GM21423 (cell line): Measurements from ENCODE around the gene TBC1D16.

ENCODE experiments used
- ATAC-seq: cut with Tn5 transposase; IDR thresholded peaks from one replicate; pipeline ENCODE4 v1.9.1; 2021; ENCODE audit warnings: mild to moderate bottlenecking, moderate library complexity; ENCODE audit not compliant: unreplicated experiment

TBC1D16 gene

DNA sequence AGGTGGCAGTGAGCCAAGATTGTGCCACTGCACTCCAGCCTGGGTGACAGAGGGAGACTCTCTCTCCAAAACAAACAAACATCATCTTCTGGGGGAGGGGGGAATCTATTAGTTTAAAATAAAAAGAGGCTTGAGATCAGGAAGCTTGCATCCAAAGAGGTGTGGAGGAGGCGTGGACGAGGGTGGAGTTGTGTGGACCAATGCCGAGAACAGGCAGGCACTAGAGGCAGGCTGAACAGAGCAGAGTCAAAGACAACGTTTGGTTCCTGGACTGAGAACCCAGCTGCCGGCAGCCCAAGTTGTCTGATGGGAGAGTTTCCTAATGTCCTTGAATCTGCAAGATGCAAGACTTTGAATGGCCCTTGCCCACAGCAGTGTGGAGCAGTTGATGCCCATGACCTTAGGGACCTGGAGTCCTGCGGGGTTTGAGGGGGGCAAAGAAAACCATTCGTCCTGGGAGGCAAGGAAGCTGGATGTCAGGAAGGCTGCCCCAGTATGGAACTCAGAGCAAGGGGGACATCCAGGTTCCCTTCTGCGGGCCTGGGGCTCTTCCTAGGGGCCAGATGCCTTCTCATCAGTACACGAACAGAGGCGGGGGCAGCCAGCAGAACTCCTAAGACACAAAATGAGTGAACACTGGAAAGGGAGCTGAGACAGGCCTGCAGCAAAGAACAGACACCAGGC, 9.2 kb downstream of the TBC1D16 start:
- no peak for ATAC-seq

DNA sequence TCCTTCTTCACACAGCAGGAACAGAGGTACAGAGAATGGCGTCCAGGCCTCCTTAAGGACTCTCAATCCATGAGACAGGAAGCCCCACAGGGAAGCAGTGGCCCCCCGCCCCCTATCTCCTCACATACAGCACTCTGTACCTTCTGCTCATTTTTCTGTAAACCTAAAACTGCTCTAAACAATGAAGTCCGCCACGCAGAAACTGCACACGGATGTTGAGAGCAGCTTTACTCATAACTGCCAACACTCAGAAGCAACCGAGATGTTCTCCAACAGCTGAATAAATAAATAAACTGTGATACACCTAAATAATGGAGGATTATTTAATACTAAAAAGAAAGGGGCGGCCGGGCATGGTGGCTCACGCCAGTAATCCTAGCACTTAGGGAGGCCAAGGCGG, 9.9 kb downstream of the TBC1D16 start:
- no peak for ATAC-seq

GRCh38 chr17:80025140-80025539, 10.5 kb downstream of the TBC1D16 start:
- ATAC-seq = no peak

- ATAC-seq = no peak
These were observed 11.3 kb downstream of the TBC1D16 start for GRCh38 chr17:80024206-80024972.

- no peak for ATAC-seq
These were observed 12.0 kb downstream of the TBC1D16 start for GRCh38 chr17:80023481-80024205.

DNA sequence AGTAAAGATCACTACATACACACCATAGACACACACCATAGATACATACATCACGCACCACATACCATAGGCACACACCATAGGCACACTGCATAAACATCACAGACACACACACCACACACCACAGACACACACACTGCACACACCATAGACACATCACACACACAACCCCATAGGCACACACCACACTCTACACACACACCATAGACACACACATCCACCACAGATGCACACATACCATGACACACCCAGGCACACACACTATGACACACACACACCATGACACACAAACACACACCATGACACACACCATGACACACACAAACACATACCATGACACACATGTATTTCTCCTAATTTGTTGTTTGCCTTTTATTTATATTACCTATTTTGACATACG, 14.1 kb downstream of the TBC1D16 start:
- no peak for ATAC-seq

DNA sequence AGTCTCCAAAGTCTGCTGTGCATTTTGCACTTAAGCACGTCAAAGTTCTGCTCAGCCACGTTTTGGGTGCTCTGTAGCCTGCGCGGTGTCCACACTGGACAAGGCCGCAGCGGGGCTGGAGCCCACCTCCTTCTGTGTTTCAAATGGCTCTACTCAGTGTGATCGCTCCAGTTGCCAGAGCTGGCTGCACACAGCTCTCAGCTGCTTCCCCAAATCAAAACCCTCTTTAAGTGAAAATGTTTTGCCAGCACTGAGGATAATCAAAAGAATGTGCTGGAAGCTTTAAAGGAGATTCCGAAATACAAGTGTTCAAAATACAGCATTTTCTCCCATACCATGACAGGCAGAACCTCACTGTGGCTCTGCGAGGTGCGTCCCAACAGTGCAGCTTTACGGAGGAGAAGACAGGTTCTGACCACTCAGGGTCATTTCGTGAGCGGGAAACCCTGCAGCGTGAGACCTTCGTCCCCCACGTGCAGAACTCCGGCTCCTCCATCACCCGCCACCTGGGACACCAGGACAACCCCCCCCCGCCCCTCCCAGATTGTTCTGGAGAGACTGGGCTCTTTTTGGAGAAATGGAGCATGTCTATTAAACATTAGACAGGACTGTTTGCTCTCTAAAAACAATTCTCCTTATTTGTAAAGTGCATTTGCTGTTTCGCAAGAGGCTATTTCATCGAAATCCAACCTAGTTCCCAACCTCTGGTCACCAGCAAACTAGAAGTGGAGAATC, 16.6 kb downstream of the TBC1D16 start:
- ATAC-seq = no peak

DNA sequence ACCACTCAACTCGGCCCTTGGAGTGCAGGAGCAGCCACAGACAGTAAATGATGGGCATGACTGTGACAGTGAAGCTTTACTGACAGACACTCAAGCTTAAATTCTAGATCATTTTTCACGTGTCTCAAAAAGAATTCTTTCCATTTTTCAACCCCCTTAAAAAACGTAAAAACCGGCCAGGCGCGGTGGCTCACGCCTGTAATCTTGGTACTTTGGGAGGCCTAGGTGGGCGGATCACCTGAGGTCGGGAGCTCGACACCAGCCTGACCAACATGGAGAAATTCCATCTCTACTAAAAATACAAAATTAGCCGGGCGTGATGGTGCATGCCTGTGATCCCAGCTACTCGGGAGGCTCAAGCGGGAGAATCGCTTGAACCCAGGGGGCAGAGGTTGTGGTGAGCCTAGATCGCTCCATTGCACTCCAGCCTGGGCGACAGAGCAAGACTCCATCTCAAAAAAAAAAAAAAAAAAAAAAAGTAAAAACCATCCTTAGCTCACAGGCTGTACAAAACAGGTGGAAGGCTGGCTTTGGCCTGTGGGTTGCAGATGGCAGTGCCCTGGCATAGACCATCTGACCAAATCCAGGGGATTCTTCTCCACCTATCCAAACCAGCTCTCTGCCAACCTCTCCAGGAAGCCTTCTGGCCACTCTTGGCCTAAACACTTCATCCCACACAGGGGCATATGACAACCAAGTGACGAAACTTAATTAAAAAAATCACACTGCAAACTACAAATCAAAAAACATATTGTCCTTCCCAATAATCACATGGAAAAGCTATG, 18.3 kb downstream of the TBC1D16 start:
- ATAC-seq = no peak

DNA sequence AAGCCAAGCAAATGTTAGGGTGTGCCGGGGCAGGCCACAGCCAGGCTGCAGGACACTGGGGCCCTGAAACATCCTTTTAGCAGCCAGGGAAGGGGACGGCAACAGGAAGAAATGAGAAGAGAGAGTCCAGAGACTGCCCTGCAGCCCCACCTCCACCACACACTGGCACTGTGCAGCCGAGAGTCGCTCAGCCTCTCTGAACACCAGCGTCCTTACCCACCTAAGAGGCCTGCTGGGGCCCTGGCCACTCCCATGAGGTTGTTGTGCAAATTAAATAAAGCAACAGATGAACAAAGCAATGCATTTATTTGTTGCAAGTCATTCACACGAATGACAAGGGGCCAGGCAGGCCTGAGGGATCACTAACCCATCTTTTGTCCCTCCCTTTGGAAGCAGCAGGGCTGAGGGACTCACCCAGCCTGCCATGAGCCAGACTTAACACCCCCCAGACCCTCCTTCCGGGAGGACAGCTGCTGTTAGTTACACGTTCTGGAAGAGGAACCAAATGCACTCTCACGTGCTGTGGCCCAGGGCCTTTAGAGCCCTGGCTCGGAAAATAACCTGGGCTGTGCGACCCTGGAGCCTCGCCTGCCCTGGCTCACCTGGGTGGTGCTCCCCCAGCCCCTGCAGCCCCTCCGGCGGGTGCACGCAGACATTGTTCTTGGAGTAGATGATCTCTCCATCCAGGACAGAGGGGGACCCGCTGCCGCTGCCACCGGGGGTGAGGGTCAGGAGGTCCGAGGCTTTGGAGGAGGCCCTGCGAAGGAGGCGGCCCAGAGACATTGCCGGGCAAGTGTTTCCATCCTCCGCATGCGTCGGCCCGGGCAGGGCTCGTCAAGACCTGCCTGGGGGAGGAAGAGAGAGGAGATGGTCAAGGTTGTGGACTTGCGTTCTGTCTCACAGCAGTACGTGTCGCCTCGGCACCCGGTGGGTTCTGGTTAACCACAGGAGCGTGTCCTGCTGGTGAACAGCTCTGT, 22.6 kb downstream of the TBC1D16 start:
- ATAC-seq = no peak

GRCh38 chr17:80011989-80012555, 23.6 kb downstream of the TBC1D16 start:
- no peak for ATAC-seq

DNA sequence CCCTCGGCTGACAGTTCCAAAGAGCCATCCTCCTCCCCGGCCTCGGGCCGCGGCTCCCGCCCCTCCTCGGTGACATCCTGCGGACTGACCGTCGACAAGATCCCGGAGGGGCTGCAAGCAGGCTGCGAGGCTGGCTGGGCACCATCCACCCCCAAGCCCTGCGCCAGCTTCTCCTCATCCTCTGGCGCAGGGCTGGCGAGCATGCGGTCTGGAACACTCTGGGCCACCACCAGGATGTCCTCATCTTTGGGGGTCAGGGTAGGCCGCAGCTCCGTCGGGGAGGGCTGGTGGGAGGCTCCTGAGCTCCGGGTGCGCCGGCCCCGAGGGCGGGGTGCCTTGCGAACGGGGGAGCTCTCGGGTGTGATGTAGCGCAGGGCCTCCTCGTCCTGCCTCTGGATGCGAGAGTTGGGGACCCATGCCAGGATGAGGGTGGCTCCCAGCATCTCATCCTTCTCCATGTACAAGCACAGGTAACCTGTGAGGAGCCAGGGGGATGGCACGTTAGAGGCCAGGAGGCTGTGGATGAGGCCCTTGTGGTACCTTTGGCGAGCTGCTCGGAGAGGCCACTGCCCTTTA, 25.3 kb downstream of the TBC1D16 start:
- no peak for ATAC-seq

DNA sequence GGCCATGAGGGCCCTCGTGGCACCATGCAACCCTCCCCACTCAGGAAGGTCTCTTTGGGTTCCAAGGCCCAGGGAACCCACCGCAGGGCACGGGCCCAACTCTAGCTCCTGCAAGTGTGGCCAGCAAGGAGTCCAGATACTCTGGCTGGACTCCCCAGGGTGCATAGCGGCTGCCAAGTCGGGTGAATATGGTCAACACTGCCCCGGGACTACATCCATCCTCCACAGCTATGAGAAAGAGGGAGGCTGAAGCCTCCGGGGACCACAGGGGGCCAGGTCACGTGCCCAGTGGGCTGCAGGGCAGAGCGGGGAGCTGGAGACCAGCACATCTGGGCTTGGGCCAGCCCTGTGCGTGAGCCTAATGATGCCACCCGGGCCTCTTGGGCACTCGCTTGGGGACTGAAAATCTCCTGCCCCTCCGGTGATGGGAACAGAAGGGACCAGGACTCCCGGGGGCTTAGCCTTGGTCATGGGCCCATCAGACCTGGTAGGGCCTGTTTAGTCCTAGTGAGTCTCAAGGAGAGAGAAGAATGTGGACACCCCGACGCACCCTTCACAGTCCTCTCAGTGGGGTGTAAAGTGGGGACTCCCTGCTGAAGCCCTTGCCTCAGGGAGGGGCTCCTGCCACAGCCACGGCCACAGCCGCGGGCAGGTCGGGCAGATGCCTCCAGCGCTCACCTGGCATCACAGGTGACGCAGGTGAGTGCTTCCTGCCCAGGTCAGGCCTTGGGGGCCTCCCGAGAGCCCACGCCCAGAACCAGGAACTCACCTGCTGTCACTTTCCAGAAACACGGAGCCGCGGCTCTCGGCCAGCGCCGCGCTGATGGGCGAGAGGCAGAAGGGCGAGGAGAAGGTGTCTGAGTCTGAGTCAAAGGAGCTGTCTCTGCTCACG, 26.0 kb downstream of the TBC1D16 start:
- ATAC-seq = no peak

DNA sequence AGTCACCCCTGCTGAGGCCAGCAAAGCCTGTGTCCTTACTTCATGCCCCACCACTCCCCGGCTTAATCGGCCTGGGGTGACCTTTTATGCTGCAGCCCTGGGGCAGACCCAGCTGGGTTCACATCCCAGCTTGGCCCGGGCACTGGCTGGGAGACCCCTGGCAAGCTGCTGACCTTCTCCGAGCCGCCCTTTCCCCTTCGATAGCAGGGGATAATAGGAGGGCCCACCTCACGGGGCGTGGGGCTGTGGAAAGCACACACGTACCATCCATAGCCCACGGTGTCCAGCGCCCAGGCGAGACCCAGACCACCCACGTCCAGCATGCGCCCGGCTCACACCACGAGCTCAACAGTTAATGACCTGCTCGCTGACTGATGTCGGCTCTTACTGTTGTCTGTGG, 26.8 kb downstream of the TBC1D16 start:
- ATAC-seq = no peak

DNA sequence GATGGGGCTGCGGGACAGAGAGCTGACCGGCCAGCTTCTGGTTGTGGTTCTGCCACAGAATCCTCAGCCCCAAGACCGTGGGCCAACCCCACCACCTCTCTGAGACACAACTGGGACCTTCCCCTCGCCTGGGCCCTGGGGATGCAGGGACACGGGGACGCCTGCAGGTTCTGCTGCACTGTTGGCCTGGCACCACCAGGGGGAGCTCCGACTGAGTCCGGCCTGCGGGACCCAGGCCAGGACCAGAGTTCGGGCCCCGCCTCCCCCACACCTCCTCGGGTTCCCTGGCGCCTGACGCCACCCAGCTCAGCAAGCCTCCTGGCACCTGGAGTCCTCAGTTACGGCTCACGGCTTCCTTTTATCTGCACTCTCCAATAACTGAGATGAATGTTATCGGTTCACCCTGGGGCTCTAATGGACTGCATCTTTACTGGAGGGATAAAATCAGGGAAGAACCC, 27.3 kb downstream of the TBC1D16 start:
- ATAC-seq = no peak

DNA sequence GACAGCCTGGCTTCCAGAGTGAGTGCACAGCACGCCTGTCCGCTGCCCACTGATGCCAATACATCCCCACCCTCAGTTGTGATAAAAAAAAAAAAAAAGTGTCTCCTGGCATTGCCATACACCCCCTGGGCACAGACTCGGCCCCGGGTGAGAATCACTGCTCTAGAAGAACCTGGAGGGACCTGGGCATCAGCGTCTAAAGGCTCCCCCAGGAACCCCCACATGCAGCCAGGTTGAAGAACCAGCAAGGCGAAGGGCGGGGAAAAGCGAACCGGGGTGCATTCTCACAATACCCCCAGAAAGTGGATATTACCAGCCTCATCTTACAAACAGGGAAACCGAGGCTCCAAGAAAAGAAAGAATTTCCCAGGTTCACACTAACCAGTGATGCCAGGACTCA, 27.7 kb downstream of the TBC1D16 start:
- no peak for ATAC-seq

DNA sequence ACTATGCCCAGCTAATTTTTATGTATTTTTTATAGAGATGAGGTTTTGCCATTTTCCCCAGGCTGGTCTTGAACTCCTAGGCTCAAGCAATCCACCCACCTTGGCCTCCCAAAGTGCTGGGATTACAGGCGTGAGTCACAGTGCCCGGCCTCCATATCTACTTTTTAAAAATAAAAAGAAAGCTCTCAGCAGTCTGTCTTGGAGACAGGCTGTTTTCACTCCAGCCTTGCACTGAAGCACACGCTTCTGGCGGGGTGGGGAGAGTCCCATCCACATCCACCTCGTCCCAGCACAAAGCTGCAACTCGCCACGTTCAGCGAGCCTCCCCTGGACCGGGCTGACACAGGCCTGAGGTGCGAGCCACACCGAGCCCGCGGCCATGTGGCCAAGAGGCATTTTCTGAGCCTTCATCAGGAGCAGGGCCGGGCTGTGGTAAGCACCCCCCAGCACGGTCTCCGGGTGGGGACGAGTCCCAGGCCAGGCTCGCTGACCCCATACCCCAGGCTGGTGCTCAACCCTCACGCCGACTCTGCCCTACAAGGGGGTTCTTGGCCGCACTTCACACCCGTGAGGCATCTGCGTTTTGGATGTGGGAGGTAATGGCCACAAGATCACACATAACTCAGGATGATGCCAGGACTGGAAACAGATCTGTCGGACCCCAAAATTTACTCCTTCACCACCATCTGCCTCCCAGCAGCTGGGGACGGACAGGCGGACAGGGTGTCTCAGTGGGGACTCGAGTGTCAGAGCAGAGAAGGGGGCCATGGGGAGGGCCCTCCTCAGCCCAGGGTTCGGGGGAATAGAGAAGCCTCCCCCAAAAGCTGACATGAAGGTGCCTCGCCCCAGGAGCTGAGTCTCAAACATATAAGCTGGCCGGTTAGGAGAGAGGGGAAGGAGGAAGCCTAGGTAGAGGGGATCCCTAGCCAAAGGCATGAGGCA, 28.6 kb downstream of the TBC1D16 start:
- ATAC-seq = no peak
